Hematopoietic multipotent progenitor cell treated with erythropoietin and hydrocortisone succinate and interleukin-3 and kit ligand, for 8 days (in vitro differentiated cells): ENCODE data around the gene PLEKHA3.
"Not testable (repeated sequence)": the region's sequence is repeated elsewhere in the genome, so short reads cannot be mapped to it uniquely, and the experiment has no call there.

Experiments used
- DNase-seq: peaks from one replicate; pipeline ENCODE4 v3.0.0-alpha.2; 2015

The PLEKHA3 gene

DNA sequence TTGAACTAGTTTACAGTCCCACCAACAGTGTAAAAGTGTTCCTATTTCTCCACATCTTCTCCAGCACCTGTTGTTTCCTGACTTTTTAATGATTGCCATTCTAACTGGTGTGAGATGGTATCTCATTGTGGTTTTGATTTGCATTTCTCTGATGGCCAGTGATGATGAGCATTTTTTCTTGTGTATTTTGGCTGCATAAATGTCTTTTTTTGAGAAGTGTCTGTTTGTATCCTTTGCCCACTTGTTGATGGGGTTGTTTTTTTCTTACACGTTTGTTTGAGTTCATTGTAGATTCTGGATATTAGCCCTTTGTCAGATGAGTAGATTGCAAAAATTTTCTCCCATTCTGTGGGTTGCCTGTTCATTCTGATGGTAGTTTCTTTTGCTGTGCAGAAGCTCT, 45.2 kb downstream of the PLEKHA3 start:
- DNase-seq = not testable (repeated sequence)

DNA sequence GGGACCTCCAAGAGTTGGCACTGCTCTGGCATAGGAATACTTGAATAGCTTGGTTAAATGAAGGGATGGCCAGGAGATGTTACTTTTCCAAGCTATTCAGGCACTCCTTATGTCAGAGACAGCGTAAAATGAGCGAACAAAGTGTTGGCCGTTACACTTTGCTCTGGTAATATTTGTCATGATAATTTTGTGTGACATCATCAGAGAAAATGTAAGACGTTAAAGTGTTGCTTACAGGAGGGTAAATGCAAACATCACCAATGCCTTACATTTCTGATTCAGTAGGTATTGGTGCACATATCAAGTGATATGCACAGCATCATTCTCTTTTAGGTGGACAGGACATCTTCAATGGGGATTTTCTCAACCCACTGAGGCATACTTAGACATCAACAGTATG, 46.0 kb downstream of the PLEKHA3 start:
- DNase-seq = no peak

DNA sequence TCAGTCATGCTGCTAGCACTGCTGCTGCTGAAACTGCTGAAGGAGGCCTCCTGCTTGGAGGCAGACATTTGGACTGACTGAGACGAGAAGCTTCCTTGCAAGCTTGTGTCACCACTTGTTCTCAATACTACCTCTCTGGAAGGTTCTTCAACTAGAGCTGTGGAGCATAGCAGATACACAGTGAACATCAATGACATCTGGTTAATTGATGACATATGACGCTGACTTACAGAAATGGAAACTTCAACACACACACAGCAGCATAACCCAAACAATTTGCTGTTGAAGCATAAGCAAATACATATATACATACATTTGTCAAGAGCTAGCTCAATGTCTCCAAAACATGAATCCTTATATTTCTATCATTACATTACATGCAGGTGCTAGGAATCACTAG, 47.3 kb downstream of the PLEKHA3 start:
- no peak for DNase-seq

DNA sequence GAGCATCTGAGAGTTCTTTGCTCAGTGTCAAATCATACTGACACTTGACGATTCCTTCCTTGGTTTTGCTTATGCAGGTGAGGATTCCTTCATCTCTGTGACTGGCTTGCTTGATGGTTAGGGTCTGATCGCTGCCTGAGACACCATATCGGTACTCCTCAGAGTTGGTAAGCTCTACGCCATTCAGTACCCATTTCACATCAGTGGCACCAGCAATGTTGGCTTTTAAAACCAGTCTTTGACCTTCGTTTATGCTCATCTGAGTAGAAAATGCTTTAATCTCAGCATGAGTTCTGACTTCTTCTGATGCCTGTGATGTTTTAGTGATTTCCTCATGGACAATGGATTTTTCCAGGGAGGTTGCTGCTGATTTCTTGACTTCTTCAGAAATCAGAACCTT, 48.4 kb downstream of the PLEKHA3 start:
- DNase-seq = no peak

DNA sequence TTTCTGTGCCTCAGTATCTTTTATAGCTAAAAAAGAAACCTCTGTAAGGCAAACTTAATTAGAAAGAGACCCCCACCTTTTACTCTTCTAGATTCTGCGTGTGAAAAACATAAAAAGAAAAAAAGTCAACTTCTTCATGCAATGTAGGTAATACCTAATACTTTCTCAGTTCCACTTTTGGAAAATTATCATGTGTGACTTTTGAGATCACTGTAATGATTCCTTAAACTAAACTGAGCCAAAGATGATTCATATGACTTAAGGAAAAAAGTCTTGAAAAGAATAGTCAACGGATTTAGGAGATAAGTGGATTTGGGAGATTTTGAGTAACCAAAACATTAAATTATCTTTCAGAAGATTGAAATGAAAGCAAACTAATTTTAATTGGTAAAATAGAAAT, 48.9 kb downstream of the PLEKHA3 start:
- DNase-seq = no peak

DNA sequence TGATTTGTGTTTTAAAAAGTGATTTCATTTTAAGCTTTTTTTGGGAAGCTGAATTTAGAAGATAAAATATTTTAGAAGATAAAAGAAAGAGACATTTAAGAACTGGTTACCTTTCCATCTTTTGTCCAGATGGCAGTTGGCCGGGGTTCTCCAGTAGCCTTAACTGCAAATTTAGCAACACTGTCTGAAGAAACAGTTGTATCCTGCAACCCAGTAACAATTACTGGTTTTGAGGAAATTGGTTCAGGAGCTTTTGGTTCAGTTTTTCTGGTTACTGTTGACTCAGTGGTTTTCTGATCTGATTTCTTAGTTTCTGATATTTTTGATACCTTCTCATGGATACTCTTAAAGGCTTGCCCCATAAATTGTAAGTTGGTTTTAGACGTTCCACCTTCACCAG, 49.9 kb downstream of the PLEKHA3 start:
- no peak for DNase-seq

DNA sequence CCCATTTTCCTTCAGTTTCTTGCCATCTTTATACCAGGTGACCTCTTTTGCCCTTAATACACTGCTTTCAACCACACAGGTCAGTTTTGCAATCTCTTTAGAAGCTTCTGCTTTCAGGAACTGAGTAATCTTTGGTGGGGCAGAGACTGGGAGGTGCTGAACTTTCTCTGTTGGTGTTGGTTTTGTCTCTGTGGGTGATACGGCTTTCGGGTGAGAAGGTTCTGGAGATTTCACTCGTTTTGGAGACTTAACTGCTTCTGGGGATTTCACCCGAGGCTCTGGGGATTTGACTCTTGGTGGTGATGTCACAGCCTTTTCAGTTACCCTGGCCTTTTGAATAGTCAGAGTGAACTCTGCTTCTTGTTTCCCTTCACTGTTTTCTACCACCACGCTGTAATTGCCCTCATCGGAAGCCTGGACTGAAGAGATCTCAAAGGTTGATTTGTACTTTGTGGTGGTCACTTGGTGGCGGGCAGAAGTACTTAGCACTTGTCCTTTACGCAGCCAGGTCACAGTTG, 50.4 kb downstream of the PLEKHA3 start:
- no peak for DNase-seq

DNA sequence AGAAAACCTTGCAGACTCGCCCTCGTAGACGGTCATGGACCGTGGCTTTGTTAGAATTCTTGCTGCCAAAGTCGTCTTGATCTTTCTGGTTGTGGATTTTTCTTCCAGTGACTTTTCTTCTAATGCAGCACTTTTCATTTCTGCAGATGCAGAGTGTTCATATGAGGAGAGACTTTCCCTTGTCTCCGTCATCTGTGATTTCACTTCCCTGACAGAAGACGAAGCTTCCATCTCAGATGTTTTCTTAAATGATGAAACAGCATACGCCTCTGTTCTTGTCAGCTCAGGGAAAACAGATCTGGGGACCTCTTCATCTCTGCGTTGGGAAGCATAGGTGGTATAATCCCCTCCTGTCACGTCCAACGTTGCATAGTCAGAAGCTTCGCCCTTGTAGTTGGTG, 50.9 kb downstream of the PLEKHA3 start:
- DNase-seq = no peak

DNA sequence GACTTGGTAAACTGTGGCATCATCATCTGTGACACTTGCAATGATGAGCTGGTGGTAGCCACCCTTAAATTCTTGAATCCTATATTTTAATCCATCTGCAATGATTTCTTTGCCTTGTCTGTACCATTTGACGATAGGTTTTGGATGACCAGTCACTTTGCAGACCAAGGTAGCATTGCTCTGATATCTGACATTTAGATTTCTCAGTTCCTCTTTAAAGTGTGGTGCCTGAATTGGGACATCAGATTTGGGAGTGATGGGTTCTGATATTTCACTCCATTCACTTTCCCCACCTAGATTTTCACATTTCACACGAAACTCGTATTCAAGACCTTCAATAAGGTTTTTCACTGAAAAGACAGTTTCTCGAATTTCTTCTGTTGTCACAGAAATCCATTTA, 55.8 kb downstream of the PLEKHA3 start:
- no peak for DNase-seq

DNA sequence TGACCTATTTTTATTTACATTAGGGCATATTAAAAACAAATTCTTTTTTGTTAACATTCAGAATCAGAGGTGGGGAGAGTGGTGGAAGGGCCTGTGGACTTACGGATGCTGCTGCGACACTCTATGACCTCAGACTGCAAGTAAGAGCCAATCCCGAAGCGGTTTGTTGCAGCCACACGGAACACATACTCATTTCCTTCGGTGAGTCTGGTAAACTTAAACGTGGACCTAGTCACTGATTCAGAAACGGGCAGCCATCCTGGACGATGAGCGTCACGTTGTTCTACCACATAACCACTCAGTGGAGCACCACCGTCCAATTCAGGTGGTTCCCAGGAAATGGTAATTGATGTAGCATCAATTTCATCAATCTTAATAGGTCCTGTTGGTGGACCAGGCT, 61.9 kb downstream of the PLEKHA3 start:
- DNase-seq = no peak

DNA sequence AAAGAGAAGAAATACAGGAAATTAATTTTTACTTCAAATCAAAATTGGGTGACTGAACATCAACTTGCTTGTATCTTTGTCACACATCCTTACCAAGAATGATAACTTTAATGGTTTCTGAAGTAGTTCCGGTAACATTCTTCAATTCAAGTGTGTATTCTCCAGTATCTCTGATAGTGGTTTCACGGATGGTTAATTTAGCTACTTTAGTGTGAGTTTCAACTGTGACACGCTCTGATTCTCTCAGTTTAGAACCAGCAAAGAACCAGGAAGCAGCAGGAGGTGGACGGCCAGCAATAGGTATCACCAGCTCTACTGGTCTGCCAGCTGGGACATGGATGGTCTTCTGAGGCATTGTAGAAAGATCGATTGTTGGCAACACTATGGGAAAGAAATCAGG, 62.3 kb downstream of the PLEKHA3 start:
- DNase-seq = no peak

DNA sequence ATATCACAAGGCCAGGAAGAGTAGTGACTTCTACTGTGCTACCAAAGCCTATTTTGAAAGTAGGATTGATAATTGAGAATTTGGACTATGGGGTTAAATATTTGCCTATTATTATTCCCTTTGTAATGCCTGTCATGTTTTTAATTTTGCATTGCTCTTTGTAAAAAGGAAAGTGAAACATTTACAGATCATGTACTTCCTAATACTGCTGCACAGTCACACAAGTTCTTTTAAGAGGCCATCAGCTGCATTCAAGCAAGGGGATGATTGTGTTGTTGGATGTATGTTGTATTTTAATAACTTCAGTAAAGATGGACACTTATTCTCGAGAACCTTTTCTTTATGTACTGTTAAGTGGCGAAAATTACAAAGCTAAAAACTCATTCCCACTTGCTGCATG, 70.1 kb downstream of the PLEKHA3 start:
- DNase-seq = no peak

DNA sequence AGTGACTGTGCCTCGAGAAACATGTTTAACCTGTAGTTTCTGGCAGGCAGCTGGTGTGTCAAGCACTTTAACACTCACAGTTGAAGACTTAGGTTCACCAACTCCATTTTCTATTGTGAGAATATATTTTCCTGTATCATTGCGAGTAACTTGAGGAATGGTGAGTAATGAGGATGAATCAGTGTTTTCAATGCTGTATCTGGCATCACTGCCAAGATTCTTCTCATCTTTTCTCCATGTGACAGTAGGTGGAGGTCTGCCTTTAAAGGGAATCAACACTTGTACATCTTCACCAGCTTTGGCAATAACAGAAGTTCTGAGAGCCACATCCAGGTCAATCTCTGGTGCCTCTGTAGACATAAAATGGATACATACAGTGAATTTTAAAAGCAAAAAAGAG, 72.8 kb downstream of the PLEKHA3 start:
- no peak for DNase-seq
